ENCODE results near the gene GLIS1.

DNA sequence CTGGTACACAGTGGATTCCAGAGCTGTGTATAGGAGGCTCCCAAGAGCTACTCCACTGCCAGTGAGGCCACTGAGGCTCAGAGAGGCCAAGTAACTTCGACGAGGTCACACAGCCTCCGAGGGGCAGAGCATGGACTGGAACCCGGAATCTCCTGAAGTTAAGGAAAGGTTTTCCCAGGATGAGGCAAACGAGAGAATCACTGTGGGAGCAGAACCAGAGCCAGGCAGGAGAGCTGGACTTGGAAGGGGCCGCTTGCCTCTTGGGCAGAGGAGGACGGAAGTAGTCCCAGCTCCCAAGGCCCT is 52.0 kb downstream of the GLIS1 start:
- TF ChIP-seq, protein P1, sequence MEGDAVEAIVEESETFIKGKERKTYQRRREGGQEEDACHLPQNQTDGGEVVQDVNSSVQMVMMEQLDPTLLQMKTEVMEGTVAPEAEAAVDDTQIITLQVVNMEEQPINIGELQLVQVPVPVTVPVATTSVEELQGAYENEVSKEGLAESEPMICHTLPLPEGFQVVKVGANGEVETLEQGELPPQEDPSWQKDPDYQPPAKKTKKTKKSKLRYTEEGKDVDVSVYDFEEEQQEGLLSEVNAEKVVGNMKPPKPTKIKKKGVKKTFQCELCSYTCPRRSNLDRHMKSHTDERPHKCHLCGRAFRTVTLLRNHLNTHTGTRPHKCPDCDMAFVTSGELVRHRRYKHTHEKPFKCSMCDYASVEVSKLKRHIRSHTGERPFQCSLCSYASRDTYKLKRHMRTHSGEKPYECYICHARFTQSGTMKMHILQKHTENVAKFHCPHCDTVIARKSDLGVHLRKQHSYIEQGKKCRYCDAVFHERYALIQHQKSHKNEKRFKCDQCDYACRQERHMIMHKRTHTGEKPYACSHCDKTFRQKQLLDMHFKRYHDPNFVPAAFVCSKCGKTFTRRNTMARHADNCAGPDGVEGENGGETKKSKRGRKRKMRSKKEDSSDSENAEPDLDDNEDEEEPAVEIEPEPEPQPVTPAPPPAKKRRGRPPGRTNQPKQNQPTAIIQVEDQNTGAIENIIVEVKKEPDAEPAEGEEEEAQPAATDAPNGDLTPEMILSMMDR (IDR thresholded peaks at IDR 0.05), result no peak
- TF ChIP-seq POLR2A (IDR thresholded peaks at IDR 0.05), result no peak
